ENCODE data around the gene SDCCAG8. TPM values are rescaled to one million over a fixed set of nuclear protein-coding genes. Genes with fewer than 3 reads are reported as not detected.

Gene SDCCAG8
- polyA plus RNA-seq, 2 of the 4 experiments (the other 2 are of a cell fraction), result 48.8 to 64.8 TPM

- Histone ChIP-seq H3K4me3 (no peak overlapping the region), H3K4me2 (no peak overlapping the region), H3K27ac (no peak overlapping the region), H3K9me3 (no peaks in the 10 kb centered on the region), H3K4me1 (no peaks in the 10 kb centered on the region)
- WGBS (ENCODE audit: missing lambda C conversion rate), result 84% methylated on average over 8 of the region's 8 CpGs
- no peak for DNase-seq (ENCODE audit: low read depth in 1 of 2, low spot score in 1 of 2)
- no peak for ATAC-seq
- TF ChIP-seq NPAS2 (CRISPR knock-in tag; IDR thresholded peaks at IDR 0.05; ENCODE audit: borderline replicate concordance) (no peak), KDM1A (IDR thresholded peaks at IDR 0.05; ENCODE audit: low read depth) (no peak), CBX8 (IDR thresholded peaks at IDR 0.05) (no peak), EHF (CRISPR knock-in tag; IDR thresholded peaks at IDR 0.05) (no peak), RARB (CRISPR knock-in tag; IDR thresholded peaks at IDR 0.05) (no peak), RCOR1 (IDR thresholded peaks at IDR 0.05; ENCODE audit: low read depth, low read length) (no peak), TFCP2L1 (CRISPR knock-in tag; IDR thresholded peaks at IDR 0.05) (no peak), MAFK (IDR thresholded peaks at IDR 0.05; ENCODE audit: partially characterized antibody) (no peak)
- TF ChIP-seq, protein P1, sequence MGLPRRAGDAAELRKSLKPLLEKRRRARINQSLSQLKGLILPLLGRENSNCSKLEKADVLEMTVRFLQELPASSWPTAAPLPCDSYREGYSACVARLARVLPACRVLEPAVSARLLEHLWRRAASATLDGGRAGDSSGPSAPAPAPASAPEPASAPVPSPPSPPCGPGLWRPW (IDR thresholded peaks at IDR 0.05), result no peak
- no peak for FAIRE-seq
- ChIA-PET CTCF (no interaction called here), POLR2A (no interaction called here)
Measured at GRCh38 chr1:243390162-243390791, 134.4 kb downstream of the SDCCAG8 start.

DNA sequence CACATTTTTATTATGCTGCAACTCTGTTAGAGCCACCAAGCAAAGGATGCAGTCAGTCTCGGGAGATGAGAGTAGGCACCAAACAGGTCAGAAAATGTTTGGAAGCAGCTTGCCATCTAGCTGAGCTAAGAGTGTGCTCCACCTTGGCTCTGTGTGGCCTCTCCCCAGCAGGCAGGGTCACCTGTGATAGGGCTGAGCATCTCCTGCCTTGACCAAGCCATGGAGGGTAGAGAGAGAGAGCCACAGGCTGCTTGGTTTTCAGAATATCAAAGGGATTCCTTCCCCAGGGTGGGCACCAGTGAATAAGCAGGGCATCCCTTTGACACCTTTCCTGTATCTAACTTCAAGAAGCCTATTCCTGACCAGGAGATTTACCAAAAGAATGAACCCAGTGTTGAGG is 135.5 kb downstream of the SDCCAG8 start:
- no peak for FAIRE-seq
- DNase-seq (ENCODE audit: low read depth in 1 of 2, low spot score in 1 of 2), result no peak
- TF ChIP-seq FOSB (CRISPR knock-in tag; IDR thresholded peaks at IDR 0.05), result no peak
- no peak for TF ChIP-seq HDAC2 (IDR thresholded peaks at IDR 0.05)
- TF ChIP-seq FOXS1 (CRISPR knock-in tag; IDR thresholded peaks at IDR 0.05), result no peak
- no peak for TF ChIP-seq RNF2 (IDR thresholded peaks at IDR 0.05; ENCODE audit: borderline replicate concordance, low read depth)
- no peak for TF ChIP-seq BHLHE40 (IDR thresholded peaks at IDR 0.05; ENCODE audit: low read depth, low read length)
- no peak for TF ChIP-seq BCL3 (IDR thresholded peaks at IDR 0.05)
- TF ChIP-seq, protein P2, sequence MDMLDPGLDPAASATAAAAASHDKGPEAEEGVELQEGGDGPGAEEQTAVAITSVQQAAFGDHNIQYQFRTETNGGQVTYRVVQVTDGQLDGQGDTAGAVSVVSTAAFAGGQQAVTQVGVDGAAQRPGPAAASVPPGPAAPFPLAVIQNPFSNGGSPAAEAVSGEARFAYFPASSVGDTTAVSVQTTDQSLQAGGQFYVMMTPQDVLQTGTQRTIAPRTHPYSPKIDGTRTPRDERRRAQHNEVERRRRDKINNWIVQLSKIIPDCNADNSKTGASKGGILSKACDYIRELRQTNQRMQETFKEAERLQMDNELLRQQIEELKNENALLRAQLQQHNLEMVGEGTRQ (IDR thresholded peaks at IDR 0.05), result no peak
- no peak for TF ChIP-seq EP300 (IDR thresholded peaks at IDR 0.05)
- no peak for TF ChIP-seq KDM5A (IDR thresholded peaks at IDR 0.05)
- no peak for TF ChIP-seq SREBF2 (IDR thresholded peaks at IDR 0.05)
- TF ChIP-seq CBX2 (IDR thresholded peaks at IDR 0.05; ENCODE audit: borderline replicate concordance, low read depth), result no peak
- TF ChIP-seq CTCF (IDR thresholded peaks at IDR 0.05), result no peak
- no peak for TF ChIP-seq POLR2A (IDR thresholded peaks at IDR 0.05; ENCODE audit: low read length)
- TF ChIP-seq RFX5 (IDR thresholded peaks at IDR 0.05), result no peak
- no peak for TF ChIP-seq FOSL2 (IDR thresholded peaks at IDR 0.05)
- TF ChIP-seq FOSL2 (CRISPR knock-in tag; IDR thresholded peaks at IDR 0.05), result no peak
- 100% methylated on average over 1 of the region's 1 CpG for WGBS (ENCODE audit: missing lambda C conversion rate)
- H3K4me1 ChIP-seq, result no peaks in the 10 kb centered on the region
- POLR2A ChIA-PET, result no interaction called here
- H3K9me3 ChIP-seq, result no peaks in the 10 kb centered on the region
- no peak for ATAC-seq
- H3K27ac ChIP-seq, result no peak overlapping the region
- H3K4me2 ChIP-seq, result no peak overlapping the region
- CTCF ChIA-PET, result no interaction called here
- H3K4me3 ChIP-seq, result no peak overlapping the region

All from A549 (cell line).